RKO (cell line): Measurements from ENCODE around the gene OSBPL10.

Experiments used
- DNase-seq: peaks from one replicate; pipeline ENCODE4 v3.0.0-alpha.2; 2016; ENCODE audit warnings: low spot score

OSBPL10 gene

DNA sequence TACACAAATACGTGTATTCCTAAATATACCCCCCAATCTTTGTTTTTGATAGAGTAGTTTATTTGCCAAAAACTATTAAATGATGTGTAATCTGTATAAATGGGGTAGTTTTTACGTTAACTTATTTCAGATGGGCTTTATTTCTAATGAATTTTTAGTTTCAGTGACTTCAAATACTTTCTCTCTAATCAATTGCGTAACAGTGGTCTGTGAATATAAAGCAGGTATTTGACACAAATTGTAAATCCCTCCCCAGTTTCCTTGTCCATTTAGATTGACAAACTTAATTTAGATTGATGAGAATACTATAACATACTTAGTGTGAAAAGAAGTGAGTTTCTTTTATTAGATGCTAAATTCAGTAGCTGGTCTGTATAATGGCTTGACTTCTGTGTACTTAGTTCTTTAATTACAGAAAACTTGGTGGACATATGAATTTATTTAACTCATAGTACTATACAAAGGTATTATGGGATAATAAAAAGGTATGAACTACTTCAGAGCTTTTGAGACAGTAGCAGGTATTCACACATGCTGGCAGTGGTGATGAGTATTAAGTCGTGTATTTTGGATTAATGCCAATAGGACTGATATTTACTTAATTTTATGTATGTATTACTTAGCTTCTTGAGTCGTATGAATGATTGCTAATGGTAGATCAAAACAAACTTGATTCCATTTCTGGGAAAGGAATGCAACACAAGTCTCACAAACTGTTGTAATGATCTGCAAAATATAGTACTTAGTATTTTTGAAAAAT, 366.7 kb downstream of the OSBPL10 start:
- no peak for DNase-seq

DNA sequence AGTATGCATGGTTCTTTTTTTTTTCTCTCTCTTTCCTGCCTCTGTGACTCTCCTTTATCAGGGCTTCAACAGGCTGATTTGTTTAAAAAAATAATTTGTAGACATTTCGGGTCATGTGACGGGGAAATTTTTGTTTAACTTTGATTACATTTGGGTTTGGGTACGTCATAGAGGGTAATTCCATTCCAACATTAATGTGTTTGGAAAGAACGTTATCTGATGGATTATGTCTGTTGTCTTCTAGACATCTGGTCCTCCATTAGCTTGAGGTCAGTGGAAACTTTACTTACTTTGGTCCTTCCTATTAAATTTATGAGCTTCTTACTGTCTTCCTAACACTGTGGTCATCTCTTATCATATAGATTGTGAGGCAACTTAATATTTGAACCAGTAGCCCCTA, 367.4 kb downstream of the OSBPL10 start:
- no peak for DNase-seq

DNA sequence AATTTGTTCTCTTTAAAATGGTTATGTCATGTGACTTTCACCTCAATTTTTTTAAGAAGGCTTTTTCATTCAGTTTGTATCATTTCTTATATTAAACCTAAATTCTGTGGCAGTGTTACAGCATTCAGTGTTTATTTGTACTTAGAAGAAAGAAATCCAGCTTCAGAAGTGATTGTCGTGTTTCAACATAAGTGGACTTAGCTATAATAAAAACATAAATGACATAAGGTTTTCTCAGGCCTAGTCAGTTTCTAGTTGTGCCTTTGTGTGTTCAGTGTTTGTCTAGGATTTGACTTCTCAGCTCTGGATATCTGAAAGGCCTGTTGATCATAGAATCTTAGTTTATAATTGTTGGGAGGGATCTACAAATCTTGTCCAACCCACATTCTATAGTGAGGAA, 367.9 kb downstream of the OSBPL10 start:
- no peak for DNase-seq
